Measurements from ENCODE around the gene PTPRK. TPM values are rescaled to one million over a fixed set of nuclear protein-coding genes. Genes with fewer than 3 reads are reported as not detected.

Gene PTPRK
- total RNA-seq, 1 donor from 2014 or later: 72.5 TPM

DNA sequence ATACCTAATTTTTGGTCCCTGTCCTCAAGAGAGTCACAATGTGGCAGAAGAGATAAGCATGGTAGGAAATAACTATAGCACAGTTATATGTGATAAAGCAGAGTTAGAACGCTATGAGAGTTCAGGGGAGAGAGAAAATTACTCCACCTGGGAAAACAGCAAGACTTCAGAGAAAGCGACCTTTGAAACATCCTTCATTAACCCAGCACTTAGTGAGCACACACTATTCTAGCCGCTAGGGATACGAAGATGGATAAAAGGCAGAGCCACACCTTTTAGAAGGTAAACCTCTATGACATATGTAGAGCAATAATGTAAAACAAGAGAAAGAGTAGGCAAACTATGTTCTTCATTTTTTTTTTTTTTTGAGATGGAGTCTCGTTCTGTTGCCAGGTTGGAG lies 264.3 kb downstream of the PTPRK start:
- DNase-seq (ENCODE audit: extremely low read depth, low read depth, low spot score): no peak

DNA sequence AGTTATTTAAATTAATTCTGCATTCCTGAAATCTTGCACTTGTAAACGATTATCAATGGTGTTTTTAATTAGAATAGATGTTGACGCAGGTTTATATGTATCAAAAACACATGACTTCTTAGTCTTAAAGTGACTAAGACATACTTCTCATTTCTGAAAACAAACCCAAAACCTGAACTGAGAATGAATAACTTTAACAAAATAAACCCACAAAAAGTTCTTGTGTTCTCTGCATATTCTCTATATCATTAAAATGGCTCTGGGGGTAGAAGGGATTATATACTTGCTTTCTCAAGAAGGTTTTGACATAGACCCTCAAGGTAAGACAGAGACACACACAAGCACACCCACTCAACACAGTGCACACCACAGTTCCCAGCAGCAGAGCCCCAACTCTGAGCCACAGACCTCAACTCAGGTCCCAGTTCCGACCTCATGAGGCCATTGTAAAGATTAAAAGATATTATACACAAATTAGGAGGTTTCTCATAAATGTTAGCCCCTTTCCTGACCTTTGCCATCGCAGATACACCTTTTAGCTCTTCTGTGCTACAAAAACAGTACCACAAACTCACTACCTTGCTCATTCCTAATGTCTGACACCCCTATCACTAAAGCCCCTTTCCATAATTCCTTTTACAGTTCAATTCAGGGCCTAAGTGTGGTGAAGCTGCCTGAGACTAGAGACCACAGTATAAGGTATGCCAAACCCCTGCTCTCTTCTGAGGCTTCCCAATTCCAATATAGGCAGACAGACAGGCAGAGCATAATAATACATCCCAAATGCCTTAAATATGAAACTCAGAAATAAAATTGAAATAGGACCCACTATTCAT lies 267.8 kb downstream of the PTPRK start:
- no peak for DNase-seq (ENCODE audit: extremely low read depth, low read depth, low spot score)

DNA sequence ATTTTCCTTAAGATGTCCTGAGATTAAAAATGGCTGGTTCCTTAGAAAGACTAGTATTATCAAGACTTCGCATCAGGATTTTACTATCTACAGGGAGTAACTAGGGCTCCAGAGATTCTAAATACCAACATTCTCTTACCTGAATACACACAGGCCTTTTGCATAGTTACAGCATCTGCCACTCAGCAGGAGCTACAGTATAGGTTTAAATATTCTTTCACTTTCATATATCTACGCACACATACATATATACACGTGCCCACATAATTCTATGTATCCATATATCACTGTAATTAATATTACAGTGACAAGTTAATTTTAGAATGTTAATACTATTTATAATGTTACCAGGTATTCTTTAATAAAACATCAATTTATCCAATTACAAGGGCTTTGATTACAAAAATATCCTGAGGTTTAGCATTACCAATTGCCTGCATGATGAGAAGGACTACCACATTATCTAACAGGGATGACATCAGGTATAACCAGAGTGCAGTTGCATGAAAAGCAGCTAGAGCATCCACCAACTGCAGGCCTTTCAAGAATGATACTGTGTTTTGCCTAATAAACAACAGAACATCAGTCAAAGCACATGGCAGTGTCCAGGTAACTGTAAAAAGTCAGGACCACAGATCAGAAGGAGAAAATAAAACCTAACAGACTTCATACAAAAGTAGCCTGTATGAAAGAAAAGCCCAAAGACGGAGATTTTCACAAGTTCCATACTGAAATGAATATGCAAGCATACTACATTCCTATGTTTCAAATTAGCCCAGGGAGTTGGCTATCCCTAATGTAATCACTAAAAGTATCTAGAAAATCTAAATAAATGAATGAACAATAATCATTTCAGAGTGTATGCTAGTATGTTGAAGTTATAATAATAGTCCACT lies 268.7 kb downstream of the PTPRK start:
- no peak for DNase-seq (ENCODE audit: extremely low read depth, low read depth, low spot score)

DNA sequence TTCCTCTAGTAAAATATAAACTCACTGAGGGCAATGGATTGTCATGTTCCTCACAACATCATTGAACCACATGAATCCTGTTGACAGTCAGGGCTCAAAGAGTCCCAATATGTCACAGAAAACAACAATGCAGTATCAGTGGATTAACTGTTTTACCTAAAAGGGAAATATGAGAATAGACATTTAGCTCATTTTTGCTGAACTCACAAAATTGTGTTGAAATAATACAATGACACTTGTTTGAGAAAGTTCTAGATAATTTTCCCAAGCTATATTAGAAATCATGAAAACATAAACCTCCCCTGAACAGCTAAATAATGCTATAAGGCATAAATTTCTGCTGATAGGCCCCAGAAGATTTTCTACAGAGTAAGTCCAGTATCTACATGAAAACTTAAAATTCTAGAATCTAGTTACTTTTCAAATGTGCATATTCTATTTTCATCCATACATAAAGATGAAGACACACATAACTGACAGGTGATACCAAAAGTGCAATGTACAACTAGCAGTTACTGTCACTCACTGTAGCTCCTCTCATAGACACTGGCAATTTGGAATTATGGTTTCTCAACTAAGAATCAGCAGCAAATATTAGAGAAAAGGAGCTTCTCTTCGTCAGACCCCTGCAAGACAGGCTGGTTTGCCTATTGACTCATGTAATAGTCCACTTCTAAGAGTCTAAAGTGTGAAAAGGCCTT lies 269.9 kb downstream of the PTPRK start:
- DNase-seq (ENCODE audit: extremely low read depth, low read depth, low spot score): no peak

DNA sequence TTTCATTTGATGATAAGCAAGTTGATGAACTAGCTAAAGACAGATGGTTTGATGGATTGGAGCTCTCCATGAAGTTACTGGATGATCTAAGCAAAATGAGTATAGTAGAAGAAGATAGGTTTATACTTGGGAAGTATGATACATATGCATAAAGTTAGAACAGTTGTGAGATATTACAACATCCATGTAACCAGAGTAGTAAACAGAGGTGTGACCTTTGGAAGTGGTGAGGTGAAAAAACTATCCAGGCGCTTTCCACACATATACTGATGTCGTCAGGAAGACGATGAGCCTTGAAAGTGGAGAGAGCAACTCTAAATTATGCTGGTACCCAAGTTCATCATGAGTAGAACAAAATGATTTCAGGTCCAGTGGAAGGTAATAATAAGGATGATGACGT lies 271.0 kb downstream of the PTPRK start:
- DNase-seq (ENCODE audit: extremely low read depth, low read depth, low spot score): no peak

DNA sequence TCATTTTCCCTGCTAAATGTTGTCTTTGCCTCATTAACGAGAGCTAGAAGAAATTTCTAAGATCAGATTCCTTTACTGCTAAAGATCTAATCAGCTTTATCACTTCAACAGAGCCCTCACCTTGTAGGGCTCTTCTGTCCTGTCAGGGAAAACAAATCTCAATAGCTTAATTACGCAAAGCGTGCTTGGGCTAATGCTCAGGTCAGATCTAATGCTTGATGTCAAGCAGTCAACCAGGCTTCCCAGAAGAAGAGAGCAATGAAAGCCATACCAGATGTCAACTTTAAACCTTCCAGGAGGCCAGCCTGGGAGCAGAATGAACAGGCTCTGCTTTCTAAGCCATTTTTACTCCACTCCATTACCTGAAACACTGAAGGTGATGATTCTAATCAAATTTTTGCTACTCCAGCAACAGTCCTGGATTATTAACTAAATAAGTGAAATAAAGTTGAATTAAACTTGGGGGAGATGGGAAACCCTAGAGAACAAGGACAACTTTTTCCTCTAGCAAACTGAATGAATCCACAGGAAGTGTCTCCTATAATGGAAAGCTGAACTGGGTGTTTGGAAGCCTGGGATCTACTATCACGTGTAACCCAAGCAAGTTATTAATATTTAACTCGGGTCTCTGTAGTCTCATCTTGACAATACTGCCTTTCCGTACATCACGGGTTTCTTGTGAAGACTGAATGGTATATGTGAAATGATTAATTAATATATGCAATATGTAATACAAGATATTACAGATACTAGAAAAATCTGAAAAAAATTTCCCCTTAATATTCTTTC lies 273.7 kb downstream of the PTPRK start:
- no peak for DNase-seq (ENCODE audit: extremely low read depth, low read depth, low spot score)

DNA sequence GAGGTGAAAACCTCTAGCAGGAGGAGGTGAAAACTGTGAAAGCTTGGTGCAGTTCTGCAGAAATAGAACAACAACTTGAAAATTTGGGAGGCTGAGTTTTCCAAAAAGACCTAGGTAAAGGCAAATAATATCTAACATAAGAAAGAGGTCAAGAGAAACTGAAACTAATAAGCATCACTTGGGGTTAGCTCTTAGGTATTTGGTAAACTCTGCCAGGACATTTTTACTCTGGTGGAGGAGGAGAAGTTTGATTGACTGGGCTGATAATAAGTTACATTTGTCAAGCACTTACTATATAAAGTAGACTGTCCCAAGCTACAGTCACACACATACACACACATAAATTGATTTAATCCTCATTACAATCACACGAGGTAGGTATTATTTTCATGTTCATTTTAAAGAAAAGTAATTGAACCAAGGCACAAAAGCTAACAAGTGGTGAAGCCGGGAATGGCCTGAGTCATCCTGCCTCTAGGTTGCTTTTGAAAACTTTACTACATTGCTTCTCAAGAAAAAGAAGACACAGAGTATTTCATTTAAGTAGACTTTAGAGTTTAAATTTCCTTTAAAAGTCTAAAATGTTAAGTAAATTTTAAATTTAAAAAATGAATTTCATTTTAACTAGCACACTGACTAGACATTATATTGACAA lies 275.5 kb downstream of the PTPRK start:
- DNase-seq (ENCODE audit: extremely low read depth, low read depth, low spot score): no peak

DNA sequence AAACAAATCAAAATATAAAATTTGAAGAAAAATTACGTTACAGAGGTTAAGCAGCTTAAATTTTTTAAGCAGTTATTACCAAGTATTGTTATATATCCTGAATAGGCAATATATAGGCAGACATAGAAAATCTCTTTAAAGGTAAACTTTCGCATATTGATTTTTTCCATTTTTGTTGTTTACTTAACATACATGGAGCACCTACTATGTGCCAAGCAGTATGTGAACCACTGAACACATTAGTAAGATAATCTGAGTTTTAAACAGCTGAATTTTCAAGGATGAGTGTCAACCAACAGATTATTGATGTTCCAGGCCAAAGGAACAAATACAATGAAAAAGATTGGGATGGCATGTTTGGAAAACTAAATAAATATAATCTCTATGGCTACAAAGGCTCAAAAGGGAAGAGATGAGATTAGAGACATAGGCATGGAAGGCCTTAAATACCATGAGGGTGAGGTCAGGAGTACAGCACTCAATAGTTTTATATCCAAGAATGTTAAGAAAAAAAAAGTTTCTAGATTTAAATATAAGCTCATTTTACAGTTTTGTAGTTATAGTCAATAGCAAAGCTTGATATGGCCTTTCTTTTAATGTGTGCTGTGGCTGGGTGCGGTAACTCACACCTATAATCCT lies 277.5 kb downstream of the PTPRK start:
- no peak for DNase-seq (ENCODE audit: extremely low read depth, low read depth, low spot score)

DNA sequence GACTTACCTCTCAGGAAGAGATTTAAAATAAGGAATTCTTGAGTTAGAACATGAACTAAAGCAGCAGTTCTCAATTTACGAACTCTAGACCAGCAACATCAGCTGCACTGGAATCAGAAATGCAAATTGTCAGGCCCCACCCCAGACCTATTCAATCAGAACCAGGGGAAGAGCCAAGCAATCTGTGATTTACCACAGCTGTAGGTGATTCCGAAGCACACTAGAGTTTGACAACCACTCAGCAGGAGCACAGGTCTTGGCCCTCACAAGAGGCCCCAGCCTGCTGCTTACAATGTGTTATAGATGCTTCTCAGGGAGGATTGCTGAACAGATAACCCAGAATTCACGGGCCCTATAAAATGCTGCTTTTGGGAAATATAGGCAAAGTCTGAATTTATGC lies 279.2 kb downstream of the PTPRK start:
- no peak for DNase-seq (ENCODE audit: extremely low read depth, low read depth, low spot score)

DNA sequence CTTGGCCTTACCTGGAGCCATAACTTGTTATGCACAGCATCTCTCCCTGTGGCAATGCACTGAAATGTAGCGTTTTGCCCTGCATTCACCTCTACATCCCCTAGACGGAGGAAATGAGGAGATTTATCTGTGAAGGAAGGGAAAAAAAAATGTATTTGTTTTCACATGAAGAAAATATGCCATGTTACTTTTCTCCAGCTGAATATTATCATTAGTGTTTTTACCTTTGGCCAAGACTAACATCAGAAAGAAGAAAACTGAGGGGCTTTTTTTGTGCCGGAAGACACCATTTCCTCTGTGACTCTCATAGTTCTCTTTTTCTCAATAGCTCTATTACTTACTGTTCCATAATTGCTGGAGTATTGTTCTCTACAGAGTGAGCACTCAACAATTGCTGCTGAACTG lies 280.4 kb downstream of the PTPRK start:
- DNase-seq (ENCODE audit: extremely low read depth, low read depth, low spot score): no peak

DNA sequence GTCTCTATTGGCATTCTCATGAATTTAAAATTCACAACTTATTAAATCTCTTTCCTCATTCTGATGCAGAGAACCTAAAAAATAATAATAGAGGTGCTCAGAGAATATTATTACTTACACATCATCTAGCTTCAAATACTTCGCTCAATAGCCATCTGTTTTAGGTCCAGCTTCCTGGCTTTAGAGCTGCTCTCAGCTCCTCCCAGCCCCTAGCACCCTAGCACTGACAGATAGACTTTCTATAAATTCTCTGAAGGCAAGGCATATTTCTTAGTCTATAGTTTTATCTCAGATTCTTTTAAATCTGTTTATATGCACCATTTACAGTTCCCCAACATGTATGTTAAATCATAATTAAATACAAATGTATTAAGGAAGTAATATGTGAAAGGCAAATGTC lies 281.3 kb downstream of the PTPRK start:
- DNase-seq (ENCODE audit: extremely low read depth, low read depth, low spot score): no peak

DNA sequence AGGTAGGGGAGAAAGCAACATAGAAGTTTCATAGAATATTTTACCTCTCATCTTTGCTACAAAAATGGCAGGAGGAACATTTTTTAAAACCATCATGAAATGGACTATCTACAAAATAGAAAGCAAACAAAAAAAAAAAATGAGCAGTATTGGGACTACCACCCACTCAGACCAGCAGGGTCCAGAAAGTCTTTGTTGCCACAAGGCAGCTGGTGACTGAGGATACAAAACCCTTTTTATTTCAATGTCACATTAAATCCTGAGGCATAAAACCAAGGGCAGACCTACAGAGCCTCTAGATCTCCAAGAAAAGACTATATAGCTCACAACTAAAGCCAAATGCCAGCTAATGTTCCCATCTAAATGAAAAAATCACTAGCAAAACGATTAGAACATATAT lies 282.2 kb downstream of the PTPRK start:
- DNase-seq (ENCODE audit: extremely low read depth, low read depth, low spot score): no peak

DNA sequence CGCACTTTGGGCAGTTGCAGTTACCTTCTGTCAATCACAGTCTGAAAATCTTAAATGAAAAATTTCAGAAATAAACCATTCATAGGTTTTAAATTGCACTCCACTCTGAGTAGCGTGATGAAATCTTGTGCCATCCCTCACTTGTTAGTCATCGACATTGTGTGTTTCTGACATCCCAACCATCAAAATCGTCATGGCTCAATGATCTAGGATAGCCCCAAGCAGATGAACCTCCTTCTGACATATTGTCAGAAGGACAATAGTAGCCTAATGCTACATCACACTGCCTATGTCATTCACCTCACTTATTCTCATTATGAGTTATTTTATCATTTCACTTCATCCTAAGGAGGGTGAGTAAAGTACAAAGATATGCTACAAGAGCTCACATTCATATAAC lies 284.8 kb downstream of the PTPRK start:
- no peak for DNase-seq (ENCODE audit: extremely low read depth, low read depth, low spot score)

DNA sequence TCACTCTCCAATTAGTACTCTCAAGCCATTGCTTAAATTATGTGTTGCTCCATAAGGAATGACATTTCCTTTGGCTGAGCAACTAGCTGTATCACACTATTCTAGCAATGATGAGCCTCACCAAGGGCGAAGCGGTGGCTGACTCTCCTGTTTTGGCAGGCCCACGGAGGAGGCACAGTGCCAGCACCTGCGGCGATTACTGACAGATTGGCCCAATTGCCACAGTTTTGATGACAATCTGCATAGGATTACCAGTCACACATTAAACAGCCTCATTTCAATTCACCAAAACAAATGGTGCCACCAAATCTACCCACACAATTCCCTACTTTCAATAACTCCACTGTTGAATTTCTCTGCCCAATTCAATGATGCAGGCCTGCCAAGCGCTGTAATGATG lies 286.9 kb downstream of the PTPRK start:
- no peak for DNase-seq (ENCODE audit: extremely low read depth, low read depth, low spot score)

DNA sequence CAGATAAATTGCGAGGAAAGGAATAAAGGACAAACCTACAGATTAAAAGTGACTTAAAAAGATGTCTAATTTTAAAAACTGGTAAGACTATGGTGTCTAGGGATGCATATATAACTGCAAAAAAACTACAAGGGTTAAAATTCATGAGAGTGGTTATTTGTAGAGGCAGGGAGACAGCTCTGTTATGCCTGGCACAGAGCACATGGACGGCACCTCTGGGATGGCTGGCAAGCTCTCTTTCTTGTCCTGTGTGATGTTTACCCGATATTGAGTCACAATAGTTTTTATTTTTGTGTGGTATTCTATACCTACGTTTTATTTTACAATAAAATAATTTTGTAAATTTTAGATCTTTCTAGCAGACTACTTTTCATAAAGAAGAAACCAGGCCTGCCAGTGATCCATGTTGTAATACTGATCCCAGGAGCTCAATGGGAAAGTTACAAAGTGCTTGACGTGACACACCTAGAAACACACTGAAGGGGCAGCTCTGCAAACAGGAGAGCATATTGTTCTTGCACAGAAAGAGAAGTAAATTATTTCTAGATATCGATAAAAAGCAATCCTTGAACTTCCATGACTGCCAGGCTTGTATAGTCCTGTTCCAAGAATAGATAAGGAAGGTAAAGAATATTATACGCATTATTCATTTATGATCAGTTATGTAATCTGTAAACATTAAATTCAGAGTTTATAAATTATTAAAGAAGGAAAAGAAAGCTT lies 290.0 kb downstream of the PTPRK start:
- no peak for DNase-seq (ENCODE audit: extremely low read depth, low read depth, low spot score)

DNA sequence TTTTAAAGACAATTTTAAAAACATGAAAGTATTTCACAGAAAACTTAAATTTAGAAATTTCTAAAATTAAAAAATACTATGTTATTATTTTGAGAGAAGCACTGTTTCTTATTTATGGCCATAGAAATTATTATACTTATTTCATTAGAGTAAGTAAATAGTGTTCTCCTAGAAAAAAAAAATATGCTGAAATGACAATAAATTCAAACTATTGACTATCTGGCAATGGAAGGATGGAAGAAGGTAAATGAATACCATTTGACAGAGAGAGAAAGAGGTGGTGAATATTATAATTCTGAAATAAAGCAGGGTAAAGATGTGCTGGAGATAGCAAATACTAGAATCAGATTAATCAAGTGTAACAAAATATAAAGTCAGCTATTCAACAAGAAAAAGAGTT lies 294.8 kb downstream of the PTPRK start:
- no peak for DNase-seq (ENCODE audit: extremely low read depth, low read depth, low spot score)

DNA sequence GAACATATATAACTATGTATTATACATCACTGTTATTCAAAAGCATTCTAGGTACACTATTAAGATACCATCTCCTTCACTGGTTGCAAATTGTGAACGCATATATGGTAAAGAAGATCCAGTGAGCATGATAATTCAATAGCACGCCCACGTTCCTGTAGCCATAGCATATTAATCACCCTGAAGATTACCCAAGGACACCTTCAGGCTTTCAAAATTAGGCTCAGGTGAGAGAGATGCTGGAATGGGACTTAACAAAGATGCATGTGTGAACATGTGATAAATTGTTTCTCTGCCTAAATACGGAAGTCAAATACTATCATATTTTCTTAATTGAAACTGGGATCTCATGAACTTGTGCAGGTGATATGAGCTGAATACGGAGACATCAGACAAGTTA lies 303.5 kb downstream of the PTPRK start:
- DNase-seq (ENCODE audit: extremely low read depth, low read depth, low spot score): no peak

DNA sequence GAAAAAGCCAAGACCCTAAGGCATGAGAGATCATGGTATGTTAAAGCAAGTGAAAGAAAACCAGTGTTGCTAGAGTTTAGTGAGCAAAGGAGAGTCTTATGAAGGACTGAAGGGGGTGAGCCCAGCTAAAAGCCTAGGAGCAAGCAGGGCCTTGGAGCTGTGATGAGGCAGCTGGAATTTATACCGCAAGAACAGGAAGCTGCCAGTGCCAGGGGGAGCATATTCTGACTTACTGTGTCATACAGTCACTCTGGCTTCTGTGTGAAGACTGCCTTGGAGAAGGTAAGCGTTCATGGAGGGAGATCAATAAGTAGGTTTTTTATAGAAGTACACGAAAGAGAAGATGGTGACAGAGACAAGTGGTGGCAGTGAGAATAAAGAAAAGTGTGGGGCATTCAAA lies 310.6 kb downstream of the PTPRK start:
- DNase-seq (ENCODE audit: extremely low read depth, low read depth, low spot score): peak; percentile 39

Data from glomerular endothelial cell (primary cell).